ENCODE measurements around the gene PRPF38B.
"Not testable (repeated sequence)": the region's sequence is repeated elsewhere in the genome, so short reads cannot be mapped to it uniquely, and the experiment has no call there.

Gene PRPF38B, protein sequence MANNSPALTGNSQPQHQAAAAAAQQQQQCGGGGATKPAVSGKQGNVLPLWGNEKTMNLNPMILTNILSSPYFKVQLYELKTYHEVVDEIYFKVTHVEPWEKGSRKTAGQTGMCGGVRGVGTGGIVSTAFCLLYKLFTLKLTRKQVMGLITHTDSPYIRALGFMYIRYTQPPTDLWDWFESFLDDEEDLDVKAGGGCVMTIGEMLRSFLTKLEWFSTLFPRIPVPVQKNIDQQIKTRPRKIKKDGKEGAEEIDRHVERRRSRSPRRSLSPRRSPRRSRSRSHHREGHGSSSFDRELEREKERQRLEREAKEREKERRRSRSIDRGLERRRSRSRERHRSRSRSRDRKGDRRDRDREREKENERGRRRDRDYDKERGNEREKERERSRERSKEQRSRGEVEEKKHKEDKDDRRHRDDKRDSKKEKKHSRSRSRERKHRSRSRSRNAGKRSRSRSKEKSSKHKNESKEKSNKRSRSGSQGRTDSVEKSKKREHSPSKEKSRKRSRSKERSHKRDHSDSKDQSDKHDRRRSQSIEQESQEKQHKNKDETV

DNA sequence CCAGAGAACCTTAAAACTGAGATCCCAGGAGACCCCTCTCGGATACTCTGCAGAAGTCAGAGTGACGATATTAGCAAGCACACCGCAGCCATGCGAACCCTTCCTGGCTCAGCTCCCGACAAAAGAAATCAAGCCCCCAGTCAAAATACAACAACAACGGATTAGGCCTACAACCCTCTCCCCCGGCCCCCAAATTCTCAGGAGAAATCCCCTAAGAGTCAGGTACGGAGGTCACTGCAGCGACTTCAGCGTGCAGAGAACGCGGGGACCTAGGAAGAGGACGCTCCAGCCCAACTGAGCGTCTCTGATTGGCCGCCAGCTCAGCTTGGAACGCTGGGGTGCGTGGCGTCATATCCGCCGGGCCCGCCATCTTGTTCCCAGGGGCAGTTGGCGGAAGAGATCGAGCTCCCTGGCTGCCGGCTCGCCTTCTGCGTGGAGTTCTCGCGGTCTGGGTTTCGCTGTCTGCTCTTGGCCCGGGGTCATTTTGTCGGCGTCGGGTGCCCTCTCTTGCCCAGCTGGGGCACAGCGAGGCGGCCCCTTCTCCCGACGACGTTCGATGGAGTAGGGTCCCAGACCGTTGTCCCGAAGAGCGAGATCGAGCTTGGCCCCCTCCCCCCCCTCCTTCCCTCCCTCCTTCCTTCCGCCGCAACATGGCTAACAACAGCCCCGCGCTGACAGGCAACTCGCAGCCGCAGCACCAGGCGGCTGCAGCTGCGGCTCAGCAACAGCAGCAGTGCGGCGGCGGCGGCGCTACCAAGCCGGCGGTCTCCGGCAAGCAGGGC is at the start of gene PRPF38B:
PRPF38B (plus strand) TSS at position 369 of the 782 bp plus-strand sequence; CDS start at position 651, 282 bp downstream.
- peak; percentile 90 for DNase-seq (ENCODE audit: low read depth)

DNA sequence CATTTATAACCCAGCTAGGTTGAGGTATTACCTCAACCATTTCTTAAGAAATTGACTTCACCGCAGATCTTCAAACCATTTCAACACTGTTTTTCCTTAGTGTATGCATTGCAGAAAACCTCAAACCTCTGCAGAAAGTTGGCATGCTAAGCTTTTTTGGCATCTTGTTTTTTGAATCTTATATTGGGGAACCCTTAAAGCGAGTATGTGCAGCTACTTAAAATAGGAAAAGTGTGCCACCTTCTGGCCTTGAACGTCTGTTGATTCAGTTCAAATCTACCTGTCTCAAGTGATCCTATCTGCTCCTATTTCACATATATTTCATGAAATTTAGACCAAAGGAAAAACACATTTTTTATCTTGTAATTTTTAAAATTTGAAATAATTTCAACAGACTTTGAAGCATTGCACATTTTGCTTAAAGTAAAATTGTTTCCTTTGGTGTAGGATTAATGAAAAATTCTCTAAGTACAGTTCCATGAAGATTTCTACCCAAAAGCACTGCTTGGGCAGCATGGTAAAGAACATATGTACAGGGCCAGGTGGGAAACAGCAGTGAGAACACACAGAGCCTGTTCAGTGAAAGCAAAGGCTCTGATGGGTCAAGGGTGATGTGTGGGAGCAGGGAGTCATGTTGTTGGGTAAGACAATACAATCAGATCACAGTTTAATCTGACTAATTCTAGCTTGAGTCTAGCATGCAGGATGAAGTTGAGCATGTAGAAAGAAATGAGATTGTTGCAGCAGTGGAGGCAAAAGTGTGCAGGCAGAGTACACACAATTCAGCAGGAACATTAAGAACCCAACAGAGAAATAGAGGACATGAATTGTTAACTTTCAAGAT is 48.4 kb upstream of the PRPF38B start:
- no peak for DNase-seq (ENCODE audit: low read depth)

DNA sequence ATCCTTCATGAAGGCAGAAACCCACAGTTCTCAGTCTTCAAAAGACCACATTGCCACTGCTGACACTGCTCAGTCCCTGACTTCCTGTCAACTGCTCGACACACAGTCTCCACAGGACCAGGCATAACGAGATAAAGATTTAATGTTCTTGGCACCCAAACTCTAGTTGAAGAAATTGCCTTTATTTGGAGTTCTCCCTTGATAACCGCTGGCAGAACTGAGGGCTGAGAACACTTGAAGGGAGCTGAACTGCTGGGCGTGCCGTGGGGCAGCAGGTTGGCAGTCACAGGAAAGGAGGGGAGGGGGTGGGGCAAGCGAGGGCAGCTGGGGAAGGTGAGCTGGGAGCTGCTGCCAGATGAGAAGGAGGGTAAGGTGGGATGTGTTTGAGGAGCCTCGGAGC is 47.1 kb upstream of the PRPF38B start:
- DNase-seq (ENCODE audit: low read depth): no peak

DNA sequence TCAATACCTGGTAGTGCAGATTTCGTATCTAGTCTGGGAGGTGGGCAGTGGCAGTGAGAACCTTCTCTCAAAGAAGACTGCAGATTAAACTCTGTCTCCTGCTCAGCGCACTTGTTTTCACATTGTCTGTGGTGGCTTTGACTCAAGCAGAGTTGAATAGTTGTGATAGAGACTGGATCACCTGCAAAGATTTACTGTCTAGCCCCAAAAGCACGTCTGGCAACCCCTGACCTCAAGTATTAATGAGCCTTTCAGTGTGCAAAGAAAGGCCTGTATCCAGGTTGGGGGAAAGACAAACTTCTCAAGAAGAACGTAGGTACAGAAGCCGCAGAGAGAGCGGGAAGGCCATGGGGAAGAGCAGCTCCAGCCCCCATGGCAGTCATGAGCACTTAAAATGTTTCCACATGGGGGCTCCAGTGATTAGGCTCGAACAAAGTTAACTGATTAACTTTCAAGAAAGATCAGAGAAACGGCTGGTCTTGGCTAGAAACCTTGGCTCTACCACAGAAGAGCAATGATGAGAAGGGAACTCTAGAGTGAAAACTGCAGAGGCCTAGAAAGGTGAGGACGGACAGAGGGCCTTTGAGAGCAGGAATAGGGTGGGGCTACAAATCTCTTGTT is 46.4 kb upstream of the PRPF38B start:
- no peak for DNase-seq (ENCODE audit: low read depth)

DNA sequence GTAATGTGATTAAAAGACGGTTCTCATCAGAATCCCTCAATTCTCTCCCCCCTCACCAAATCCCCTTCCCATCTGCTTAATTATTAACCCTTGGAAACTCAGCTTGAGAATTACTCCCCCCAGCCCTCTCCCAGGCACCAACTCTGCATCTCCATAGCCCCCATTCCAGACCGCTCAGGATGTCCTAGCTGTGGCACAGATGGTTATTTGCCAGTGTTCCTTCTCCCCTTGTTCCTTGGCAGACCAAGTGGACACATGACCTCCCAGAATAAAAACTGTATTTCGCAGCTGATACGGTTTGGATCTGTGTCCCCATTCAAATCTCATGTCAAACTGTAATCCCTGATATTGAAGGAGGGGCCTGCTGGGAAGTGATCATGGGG is 45.9 kb upstream of the PRPF38B start:
- no peak for DNase-seq (ENCODE audit: low read depth)

DNA sequence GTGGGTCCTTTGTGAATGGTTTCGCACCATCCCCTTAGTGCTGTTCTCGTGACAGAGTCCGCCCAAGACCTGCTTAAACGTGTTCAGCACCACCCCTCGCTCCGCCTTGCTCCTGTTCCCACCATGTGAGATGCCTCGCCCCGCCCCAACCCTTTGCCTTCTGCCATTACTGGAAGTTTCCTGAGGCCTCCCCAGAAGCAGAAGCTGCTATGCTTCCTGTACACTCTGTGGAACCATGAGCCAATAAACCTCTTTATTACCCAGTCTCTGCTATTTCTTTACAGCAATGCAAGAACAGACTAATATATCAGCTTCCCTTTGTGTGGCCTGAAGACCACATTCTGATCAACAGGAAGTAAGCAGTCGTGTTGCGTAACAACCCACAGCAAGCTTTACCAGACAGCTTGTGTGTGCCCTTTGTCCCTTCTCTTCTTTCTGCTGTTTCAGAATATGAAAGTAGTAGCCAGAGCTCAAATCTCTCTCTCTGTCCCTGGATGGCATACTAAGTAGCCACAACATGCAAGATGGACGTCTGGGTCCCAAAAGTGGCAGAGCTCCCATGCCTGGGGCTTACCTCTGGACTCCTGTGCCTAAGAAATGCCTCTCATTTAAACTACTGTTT is 45.4 kb upstream of the PRPF38B start:
- peak; percentile 54 for DNase-seq (ENCODE audit: low read depth)

DNA sequence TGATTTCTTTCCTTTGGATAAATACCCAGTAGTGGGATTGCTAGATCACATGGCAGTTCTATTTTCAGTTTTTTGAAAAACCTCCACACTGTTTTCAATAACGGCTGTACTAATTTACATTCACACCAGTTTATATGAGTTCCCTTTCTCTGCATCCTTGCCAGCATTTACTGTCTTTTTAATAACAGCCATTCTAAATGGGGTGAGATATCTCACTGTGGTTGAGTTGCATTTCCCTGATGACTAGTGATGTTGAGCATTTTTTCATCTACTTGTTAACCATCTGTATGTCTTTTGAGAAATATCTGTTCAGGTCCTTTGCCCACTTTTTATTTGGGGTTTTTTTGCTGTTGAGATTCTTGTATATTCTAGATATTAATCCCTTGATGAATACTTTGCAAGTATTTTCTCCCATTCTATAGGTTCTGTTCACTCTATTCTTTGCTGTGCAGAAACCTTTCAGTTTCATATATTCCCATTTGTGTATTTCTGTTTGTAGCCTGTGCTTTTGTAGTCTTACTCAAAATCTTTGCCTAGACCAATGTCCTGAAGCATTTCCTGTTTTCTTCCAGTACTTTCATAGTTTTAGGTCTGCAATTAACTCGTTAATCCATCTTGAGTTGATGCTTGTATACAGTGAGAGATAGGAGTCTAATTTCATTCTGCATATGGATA is 38.5 kb upstream of the PRPF38B start:
- DNase-seq (ENCODE audit: low read depth): no peak

DNA sequence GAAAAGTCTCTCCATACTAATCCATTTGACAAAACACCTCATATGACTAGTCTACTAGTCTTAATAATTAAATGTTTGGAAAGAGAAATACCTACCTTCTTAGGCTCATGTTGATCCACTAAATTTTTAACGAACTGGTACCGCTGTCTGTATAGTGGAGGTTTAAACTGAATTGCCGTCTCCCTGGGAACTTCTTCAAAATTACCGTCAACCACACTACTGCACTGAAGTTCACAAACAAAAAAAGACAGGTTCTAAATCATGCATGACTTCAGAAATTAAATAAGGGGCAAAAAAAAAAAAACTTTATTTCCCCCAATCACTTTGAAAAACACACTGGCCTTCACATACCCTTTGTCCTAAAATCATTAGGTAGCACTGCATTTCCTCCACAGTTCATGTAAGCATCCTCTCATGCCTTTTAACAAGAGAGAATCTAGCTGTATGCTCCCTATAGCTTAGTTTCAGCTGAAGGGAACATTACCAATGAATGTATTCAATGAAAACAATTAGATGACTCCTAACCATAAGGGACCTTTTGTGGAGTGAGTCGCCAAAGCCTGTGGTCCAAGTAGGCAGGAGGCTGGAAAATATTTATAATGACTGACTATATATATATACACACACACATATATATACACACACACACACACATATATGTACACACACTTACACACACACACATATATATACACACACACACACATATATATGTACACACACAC is 34.6 kb upstream of the PRPF38B start:
- no peak for DNase-seq (ENCODE audit: low read depth)

DNA sequence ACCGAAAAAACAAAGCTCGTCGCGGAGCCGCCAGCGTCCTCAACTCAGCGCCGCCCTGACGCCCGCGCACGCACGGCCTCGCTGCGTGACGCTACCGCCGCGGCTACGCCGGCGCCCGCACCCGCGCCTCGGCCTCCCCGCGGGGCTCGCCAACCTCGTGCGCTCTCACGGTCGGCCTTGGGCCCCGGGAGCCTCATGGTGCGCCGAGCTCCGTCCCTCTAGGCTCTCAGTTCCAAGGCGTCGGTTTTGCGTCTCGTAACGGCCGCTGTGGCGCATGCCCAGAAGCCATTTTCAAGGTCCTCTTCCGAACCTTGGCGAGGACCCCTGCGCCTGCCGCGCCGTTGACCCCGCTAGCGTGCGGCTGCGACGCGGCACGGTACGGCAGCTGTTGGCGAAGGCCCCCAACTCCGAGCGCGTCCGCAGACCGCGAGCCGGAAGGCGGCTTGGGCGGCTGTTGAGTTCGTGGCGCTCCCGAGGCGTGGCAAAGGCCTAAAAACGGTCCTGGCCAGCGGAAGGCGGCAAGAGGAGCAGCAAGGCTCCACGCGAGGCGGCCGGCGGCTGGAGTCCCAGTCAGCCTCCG is 31.0 kb upstream of the PRPF38B start, which contains the start of gene HENMT1:
HENMT1 (minus strand) TSS at position 64 of the 580 bp plus-strand sequence. CDS start 1,209 bp downstream, outside the sequence.
- DNase-seq (ENCODE audit: low read depth): peak; percentile 71

DNA sequence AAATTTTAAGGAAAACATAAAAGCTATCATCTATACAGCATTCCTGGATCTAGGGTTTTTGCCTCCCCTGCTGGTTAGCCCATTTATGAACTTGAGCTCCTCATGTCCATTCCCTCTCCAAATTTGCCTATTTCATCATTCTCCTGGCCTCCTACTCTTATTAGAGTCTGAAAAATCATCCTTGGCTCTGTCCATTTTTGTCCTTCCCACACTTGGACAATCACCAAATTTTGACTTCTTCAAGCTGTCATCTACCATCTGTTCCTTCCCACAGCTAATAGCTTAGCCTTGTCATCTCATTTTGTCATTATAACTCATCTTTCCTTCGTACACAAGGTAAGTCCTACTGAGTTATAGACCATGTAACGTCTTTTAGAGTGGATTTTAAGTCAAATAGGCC is 29.0 kb upstream of the PRPF38B start:
- no peak for DNase-seq (ENCODE audit: low read depth)

DNA sequence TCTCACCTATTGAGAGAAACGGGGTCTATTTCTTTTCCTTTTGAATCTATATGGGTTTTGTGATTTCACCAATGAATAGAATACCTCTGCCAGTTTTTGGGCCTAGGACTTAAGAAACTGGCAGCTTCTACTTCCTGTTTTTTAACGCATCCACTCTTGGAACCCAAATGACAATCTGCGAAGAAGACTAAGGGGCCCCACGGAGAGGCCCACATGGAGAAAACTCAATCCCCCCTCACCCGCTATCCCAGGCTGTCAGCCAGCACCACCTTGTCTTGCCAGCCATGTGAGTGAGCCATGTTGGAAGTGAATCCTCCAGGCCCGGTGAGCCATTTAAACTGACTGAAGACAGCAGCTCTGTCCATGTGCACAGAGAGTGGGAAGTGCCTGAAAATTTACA is 27.6 kb upstream of the PRPF38B start:
- DNase-seq (ENCODE audit: low read depth): no peak

DNA sequence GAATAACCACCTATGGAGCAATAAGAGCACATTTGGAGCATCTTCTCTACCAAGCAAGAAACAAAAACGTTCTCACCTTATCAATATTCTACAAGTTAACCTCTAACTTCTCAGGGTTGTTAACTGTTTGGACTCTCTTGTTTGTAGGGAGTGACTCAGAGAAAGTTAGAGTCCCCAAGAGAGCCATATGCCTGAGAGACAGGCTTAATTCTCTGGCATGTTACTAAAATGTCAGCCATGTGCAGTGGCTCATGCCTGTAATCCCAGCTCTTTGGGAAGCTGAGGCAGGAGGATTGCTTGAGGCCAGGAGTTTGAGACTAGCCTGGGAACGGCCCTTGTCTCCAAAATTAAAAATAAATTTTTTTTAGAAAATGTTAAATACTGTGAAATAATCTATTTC is 27.0 kb upstream of the PRPF38B start:
- no peak for DNase-seq (ENCODE audit: low read depth)

DNA sequence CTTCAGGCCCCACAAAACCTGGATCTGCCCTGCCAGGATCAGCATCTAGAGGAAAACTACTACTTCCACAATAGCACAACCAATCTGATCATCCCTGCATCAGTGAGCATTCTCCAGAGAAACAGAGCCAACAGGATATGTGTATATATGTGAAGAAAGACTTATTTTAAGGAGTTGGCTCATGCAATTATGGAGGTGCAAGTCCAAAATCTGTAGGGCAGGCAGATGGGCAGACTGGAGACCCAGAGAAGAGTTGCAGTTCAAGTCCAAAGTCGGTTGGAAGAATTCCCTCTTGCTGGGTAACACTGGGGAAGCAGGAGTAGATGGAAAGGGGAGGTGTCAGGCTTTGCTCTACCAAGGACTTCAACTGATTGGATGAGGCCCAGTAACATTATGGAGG is 26.3 kb upstream of the PRPF38B start:
- DNase-seq (ENCODE audit: low read depth): no peak

DNA sequence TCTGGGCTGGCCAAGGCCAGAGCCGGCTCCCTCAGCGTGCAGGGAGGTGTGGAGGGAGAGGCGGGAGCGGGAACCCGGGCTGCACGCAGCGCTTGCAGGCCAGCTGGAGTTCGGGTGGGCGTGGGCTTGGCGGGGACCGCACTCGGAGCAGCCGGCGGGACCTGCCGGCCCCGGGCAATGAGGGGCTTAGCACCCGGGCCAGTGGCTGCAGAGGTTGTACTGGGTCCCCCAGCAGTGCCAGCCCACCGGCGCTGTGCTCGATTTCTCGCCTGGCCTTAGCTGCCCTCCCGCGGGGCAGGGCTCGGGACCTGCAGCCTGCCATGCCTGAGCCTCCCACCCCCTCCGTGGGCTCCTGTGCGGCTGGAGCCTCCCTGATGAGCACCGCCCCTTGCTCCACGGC is 24.7 kb upstream of the PRPF38B start:
- not testable (repeated sequence) for DNase-seq (ENCODE audit: low read depth)

DNA sequence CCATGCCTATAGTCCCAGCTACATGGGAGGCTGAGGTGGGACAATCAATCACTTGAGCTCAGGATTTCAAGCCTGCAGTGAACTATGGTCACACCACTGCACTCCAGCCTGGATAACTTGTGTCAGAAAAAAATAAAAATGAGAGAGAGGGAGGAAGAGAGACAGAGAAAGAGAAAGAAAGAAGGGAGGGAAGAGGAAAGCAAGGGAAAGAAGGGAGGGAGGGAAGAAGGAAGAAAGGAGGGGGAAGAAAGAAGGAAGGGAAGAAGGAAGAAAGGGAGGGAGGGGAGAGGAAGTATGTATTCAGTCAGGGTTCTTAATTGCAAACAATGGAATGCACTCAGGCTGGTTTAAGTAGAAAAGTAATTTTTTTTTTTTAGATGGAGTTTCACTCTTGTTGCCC is 23.3 kb upstream of the PRPF38B start:
- DNase-seq (ENCODE audit: low read depth): no peak

DNA sequence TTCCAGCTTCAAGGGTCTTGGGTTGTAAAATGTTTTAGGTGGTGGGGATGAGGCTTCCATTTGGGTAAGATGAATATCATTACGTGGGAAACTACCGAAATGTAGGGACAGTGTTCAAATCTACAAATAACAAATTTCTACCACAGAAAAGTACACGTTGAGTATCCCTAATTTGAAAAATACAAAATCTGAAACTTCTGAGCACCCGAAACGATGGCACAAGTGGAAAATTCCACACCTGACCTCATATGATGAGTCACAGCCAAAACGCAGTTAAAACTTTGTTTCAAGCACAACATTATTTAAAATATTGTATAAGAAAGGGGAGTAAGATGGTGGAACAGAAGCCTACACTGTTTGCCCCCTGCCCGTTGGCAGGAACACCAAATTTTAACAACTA is 22.4 kb upstream of the PRPF38B start:
- DNase-seq (ENCODE audit: low read depth): no peak

DNA sequence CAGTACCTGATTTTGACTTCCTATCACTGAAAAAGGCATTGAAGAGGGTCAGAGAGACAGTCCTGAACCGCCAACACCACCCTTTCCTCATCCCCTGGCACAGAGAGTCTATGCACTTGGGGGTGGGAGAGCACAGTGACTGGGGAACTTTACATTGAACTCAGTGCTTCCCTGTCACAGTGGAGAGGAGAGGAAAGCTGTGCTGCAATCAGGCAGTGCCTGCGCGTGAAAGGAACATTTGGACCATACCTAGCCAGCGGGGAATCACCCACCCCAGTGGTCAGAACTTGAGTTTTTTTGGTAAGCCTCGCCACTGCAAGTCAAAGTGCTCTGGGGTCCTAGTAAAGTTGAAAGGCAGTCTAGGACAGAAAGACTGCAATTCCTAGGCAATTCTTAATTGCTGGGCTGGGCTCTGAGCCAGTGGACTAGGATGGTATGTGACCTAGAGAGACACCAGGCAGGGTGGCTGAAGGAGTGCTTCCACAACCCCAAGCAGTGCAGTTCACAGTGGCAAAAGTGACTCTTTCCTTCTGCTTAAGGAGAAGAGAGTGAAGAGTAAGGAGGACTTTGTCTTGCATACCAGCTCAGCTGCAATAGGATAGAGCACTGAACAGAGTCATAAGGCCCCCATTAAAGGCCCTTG is 21.9 kb upstream of the PRPF38B start:
- DNase-seq (ENCODE audit: low read depth): no peak

DNA sequence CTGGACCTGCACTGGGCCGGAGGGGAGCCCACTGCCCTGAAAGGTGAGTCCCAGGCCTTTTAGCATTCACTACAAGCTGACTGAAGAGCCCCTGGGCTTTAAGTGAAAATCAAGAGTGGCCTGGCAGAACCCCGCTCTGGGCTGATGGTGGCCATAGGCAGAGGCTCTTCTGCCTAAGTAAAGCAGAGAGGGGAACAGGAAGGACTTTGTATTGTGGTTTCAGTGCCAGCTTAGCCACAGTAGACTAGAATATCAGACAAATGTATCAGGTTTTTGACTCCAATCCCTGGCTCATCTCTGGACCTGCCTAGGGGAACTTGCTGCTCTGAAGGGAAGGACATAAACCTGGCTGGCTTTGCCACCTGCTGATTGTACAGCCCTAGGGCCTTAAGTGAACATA is 21.0 kb upstream of the PRPF38B start:
- DNase-seq (ENCODE audit: low read depth): no peak

DNA sequence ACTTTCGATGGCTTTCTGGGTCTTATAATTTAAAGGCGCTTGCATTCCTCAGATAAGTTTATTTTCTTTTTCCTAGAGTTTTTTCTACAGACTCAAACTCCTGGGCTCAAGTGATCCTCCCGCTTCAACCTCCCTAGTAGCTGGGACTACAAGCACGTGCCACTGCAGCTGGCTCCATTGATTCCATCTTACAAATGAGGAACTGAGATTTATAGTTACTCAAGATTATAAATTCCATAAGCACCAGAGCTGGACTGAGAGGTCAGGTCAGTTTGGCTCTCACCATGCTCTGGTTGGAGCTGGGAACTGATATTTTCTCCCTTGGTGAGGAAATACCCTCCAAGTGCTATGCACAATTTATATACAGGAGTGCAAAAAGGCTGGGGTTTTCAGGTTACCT is 13.4 kb upstream of the PRPF38B start:
- no peak for DNase-seq (ENCODE audit: low read depth)
